GM04503 (cell line): ENCODE results near the gene LBHD2.

Experiments used
- DNase-seq: peaks from one replicate; pipeline ENCODE4 v3.0.0-alpha.2; 2012; ENCODE audit warnings: low read depth

The LBHD2 gene

GRCh38 chr14:103132381-103133209 is 48.6 kb downstream of the LBHD2 start:
- DNase-seq, result no peak

GRCh38 chr14:103133210-103134140 is 49.5 kb downstream of the LBHD2 start:
- no peak for DNase-seq

GRCh38 chr14:103134405-103134804 is 50.4 kb downstream of the LBHD2 start:
- no peak for DNase-seq

- no peak for DNase-seq
These were observed 50.9 kb downstream of the LBHD2 start for GRCh38 chr14:103134919-103135318.

- DNase-seq, result no peak
These were observed 51.6 kb downstream of the LBHD2 start for GRCh38 chr14:103135333-103136260.

GRCh38 chr14:103136388-103137271 is 52.6 kb downstream of the LBHD2 start:
- no peak for DNase-seq

GRCh38 chr14:103137689-103138300 is 53.8 kb downstream of the LBHD2 start:
- no peak for DNase-seq

GRCh38 chr14:103138301-103139131 is 54.5 kb downstream of the LBHD2 start:
- DNase-seq, result no peak

GRCh38 chr14:103139132-103140025 is 55.4 kb downstream of the LBHD2 start:
- DNase-seq, result no peak
